Nephron progenitor cell (in vitro differentiated cells): ENCODE results near the gene LINS1.

ENCODE experiments used
- DNase-seq: peaks from one replicate; pipeline ENCODE4 v3.0.0; 2021
- H3K27ac Mint-ChIP-seq: 2 replicates; pipeline ENCODE4 v1.8.0; 2021; ENCODE audit warnings: mild to moderate bottlenecking, moderate library complexity, mixed read lengths
- H3K27me3 Mint-ChIP-seq: 2 replicates; pipeline ENCODE4 v1.8.0; 2021; ENCODE audit warnings: mild to moderate bottlenecking, low read depth, mixed read lengths; ENCODE audit not compliant: poor library complexity
- H3K36me3 Mint-ChIP-seq: 2 replicates; pipeline ENCODE4 v1.8.0; 2021; ENCODE audit warnings: low read depth, mixed read lengths
- H3K4me1 Mint-ChIP-seq: 2 replicates; pipeline ENCODE4 v1.8.0; 2021; ENCODE audit warnings: mixed read lengths
- H3K4me3 Mint-ChIP-seq: 2 replicates; pipeline ENCODE4 v1.8.0; 2021; ENCODE audit warnings: mild to moderate bottlenecking, moderate library complexity, mixed read lengths
- H3K9me3 Mint-ChIP-seq: 2 replicates; pipeline ENCODE4 v1.8.0; 2021; ENCODE audit warnings: mild to moderate bottlenecking, moderate library complexity, mixed read lengths
- TF ChIP-seq, protein P1 (sequence below): fragments of 200-600 bp; sonication (generic); IDR thresholded peaks from 2 replicates; pipeline ENCODE4 v1.5.0; 2021; ENCODE audit warnings: antibody characterized with exemption

LINS1 gene

DNA sequence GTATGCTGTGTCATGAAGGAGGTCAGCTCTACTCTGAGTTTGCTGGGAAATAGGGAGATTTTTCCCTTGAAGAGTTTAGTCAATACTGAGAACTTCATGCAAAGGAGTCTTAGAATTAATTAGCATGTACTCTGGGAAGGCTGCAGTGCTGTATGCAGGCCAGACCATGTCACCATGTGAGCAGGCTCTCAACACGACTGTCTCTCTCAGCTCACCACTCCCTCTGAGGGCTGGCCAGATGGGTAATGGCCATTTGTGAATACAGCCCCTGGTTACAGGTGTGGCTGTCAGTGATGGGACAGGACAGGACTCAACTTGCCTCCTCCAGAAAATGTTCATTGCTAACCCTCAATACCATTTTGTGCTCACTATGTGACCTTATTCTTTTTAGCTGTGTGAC lies 68.1 kb downstream of the LINS1 start:
- peaks cover 16% of the 10 kb centered on the region for H3K27me3 Mint-ChIP-seq
- H3K9me3 Mint-ChIP-seq = peaks cover 2% of the 10 kb centered on the region
- TF ChIP-seq, protein P1, sequence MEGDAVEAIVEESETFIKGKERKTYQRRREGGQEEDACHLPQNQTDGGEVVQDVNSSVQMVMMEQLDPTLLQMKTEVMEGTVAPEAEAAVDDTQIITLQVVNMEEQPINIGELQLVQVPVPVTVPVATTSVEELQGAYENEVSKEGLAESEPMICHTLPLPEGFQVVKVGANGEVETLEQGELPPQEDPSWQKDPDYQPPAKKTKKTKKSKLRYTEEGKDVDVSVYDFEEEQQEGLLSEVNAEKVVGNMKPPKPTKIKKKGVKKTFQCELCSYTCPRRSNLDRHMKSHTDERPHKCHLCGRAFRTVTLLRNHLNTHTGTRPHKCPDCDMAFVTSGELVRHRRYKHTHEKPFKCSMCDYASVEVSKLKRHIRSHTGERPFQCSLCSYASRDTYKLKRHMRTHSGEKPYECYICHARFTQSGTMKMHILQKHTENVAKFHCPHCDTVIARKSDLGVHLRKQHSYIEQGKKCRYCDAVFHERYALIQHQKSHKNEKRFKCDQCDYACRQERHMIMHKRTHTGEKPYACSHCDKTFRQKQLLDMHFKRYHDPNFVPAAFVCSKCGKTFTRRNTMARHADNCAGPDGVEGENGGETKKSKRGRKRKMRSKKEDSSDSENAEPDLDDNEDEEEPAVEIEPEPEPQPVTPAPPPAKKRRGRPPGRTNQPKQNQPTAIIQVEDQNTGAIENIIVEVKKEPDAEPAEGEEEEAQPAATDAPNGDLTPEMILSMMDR = no peak
- H3K4me3 Mint-ChIP-seq = no peak overlapping the region
- no peaks in the 10 kb centered on the region for H3K4me1 Mint-ChIP-seq
- no peak for DNase-seq
- no peak overlapping the region for H3K27ac Mint-ChIP-seq
- H3K36me3 Mint-ChIP-seq = no peaks in the 10 kb centered on the region

DNA sequence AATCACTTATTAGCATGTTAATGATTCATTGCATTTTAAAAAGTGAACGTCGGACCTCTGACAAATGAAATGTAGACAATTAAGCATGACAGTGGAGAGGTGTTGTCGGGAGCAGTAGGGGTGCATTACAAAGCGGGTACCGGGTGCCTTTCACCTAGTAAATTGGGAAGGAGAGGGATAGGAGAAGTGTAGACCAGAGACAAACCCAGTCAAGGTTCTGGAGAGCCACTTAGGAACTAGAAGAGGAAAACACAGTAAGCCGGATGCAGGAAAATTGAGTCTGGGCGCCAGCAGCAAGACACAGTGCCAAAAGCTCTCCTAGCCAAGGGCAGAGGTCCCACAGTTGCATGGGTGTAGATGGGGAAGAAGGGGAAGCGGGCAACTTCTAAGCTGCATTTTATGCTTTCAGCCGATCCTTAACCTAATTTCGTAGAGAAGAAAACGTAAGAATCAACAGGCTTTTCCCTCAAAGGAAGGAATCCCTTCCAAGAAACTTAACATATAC lies 70.1 kb downstream of the LINS1 start:
- Mint-ChIP-seq H3K4me3 (no peak overlapping the region), H3K9me3 (no peaks in the 10 kb centered on the region), H3K27me3 (peaks cover 19% of the 10 kb centered on the region), H3K36me3 (no peaks in the 10 kb centered on the region), H3K27ac (no peak overlapping the region), H3K4me1 (no peaks in the 10 kb centered on the region)
- TF ChIP-seq, protein P1 = no peak
- no peak for DNase-seq

DNA sequence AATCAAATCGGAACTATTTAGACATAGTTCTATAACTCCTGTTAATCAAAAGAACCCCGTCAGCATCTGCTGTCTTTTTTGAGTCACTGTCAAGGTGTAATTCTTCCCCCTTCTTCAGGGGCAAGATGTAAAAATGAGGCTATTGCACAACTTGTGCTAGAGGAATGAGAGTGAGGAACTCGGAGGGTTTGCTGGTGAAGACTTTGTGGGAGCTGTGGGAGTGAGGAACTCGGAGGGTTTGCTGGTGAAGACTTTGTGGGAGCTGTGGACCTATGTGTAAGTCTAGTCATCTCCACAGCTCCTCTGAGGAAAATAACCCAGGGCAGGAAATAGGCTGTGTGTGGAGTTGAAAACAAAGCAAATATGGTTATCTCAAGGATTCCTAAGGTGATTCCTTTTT lies 70.8 kb downstream of the LINS1 start:
- no peaks in the 10 kb centered on the region for H3K36me3 Mint-ChIP-seq
- no peak for DNase-seq
- no peak overlapping the region for H3K27ac Mint-ChIP-seq
- TF ChIP-seq, protein P1 = no peak
- H3K27me3 Mint-ChIP-seq = peaks cover 23% of the 10 kb centered on the region
- H3K4me1 Mint-ChIP-seq = no peaks in the 10 kb centered on the region
- H3K9me3 Mint-ChIP-seq = no peaks in the 10 kb centered on the region
- H3K4me3 Mint-ChIP-seq = no peak overlapping the region

DNA sequence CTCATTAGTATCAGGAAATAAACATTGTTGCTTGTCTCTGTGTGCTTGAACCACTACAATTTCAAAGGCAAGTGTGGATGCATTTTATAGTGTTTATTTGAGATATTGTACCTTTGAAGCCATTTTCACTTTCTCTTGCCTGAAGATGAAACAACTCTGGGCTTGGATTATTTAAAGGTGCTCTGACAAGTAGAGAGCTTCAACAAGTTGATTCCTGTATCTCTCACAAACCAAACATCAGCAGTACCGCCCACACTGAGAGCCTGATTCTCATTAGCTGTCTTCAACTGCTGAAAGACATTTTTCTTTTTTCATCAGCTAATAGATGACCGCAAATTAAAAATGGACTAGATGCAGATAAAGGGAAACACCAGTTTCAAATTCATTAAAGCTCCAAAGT lies 72.4 kb downstream of the LINS1 start:
- H3K9me3 Mint-ChIP-seq = no peaks in the 10 kb centered on the region
- no peaks in the 10 kb centered on the region for H3K4me1 Mint-ChIP-seq
- DNase-seq = no peak
- no peak overlapping the region for H3K4me3 Mint-ChIP-seq
- TF ChIP-seq, protein P1 = no peak
- H3K36me3 Mint-ChIP-seq = no peaks in the 10 kb centered on the region
- H3K27ac Mint-ChIP-seq = no peak overlapping the region
- peaks cover 23% of the 10 kb centered on the region for H3K27me3 Mint-ChIP-seq

DNA sequence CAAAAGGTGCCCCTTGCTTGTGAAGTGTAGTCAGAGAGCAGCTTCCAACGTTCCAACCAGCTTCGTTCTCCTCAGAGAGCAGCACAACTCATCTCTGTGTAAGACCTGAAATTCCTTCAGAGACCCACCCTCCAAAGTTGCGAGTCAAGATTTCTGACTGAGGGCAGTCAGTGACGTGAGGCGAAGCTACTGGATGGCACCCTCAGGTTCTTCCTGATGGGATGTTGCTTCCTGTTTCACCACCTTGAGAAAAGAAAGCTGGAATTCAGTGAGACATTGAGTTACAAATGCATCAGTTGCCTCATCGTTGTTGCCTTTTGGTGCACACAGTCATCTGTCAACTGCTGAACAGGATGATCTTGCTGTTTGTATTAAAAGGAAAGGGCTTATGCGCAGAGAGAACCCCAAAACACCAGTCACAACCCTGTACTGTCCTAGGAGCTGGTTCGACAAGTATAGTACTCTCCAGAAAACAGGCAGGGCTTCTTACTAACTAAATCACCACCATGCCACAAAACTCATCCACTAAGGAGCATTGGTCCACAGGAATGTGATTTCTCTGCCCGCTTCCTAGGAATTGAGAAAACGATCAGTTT lies 73.1 kb downstream of the LINS1 start, which contains the start of gene CERS3:
TSS of gene CERS3 (minus strand) at position 118 of the 596 bp plus-strand sequence. CDS start 27,101 bp downstream, outside the sequence.
- H3K4me1 Mint-ChIP-seq = no peaks in the 10 kb centered on the region
- H3K36me3 Mint-ChIP-seq = no peaks in the 10 kb centered on the region
- no peak for DNase-seq
- TF ChIP-seq, protein P1 = no peak
- no peak within 1 kb of the TSS for H3K27ac Mint-ChIP-seq
- no peaks in the 10 kb centered on the region for H3K9me3 Mint-ChIP-seq
- H3K4me3 Mint-ChIP-seq = no peak within 1 kb of the TSS
- peaks cover 22% of the 10 kb centered on the region for H3K27me3 Mint-ChIP-seq

DNA sequence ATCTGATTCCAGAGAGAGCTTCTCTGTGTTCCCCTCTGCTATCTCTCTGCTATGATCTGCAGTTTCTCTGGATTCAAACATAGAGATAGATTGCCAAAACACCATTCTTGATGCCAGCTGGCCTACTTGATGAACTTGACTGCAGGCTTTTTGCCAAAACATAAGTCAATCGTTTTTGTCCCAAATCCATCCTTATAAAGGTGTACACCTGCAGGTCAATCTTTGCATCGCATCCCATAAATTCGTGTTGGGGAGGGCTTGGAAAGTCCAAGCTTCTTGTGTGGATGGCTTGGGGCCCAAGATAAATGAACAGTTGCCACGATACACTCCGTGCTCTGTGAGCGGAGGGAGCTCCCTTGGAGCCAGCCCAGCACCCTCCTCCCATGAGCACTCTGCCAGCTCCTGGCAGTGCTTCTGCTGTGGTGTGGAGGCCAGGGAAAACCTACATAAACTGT lies 75.9 kb downstream of the LINS1 start:
- Mint-ChIP-seq H3K4me3 (no peak overlapping the region), H3K4me1 (no peaks in the 10 kb centered on the region), H3K9me3 (peaks cover 6% of the 10 kb centered on the region), H3K27ac (no peak overlapping the region), H3K36me3 (no peaks in the 10 kb centered on the region), H3K27me3 (peaks cover 11% of the 10 kb centered on the region)
- TF ChIP-seq, protein P1 = no peak
- DNase-seq = no peak
